Astrocyte (in vitro differentiated cells and primary cell): Measurements from ENCODE around the gene CRYAA.
"Not testable (repeated sequence)": the region's sequence is repeated elsewhere in the genome, so short reads cannot be mapped to it uniquely, and the experiment has no call there.

Experiments used
- EZH2 ChIP-seq: IDR thresholded peaks from 2 replicates; pipeline ENCODE4 v1.6.1; 2012; ENCODE audit warnings: mild to moderate bottlenecking, low read length, inconsistent platforms; ENCODE audit not compliant: insufficient read depth
- TF ChIP-seq, protein P1 (sequence below): IDR thresholded peaks from 2 replicates; pipeline ENCODE4 v1.5.1; 2011; ENCODE audit warnings: low read depth, mild to moderate bottlenecking, inconsistent platforms, low read length, moderate library complexity; ENCODE audit not compliant: insufficient read depth

DNA sequence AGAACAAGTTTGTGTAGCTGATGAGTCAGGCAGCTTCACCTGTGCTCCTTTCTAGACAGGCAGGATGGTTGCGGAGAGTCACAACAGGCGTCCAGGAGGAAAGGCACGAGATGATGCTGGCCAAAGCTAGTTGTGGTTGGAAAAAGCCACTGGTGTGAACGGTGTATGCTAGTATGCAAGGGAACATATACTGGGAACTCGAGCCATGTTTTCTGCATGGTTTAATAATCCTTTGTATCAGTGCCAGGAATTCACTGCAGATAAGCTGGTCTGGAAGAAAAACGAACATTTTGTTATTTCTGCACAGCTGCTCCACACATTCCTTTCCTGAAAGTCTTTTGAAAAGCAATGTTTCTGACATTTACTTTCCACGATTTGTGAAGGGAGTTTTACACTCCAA, 38.7 kb upstream of the CRYAA start:
- TF ChIP-seq, protein P1, sequence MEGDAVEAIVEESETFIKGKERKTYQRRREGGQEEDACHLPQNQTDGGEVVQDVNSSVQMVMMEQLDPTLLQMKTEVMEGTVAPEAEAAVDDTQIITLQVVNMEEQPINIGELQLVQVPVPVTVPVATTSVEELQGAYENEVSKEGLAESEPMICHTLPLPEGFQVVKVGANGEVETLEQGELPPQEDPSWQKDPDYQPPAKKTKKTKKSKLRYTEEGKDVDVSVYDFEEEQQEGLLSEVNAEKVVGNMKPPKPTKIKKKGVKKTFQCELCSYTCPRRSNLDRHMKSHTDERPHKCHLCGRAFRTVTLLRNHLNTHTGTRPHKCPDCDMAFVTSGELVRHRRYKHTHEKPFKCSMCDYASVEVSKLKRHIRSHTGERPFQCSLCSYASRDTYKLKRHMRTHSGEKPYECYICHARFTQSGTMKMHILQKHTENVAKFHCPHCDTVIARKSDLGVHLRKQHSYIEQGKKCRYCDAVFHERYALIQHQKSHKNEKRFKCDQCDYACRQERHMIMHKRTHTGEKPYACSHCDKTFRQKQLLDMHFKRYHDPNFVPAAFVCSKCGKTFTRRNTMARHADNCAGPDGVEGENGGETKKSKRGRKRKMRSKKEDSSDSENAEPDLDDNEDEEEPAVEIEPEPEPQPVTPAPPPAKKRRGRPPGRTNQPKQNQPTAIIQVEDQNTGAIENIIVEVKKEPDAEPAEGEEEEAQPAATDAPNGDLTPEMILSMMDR = not testable (repeated sequence)
- not testable (repeated sequence) for TF ChIP-seq EZH2
